Smooth muscle cell of the pulmonary artery (primary cell): ENCODE data around the gene SLC27A3. TPM values are rescaled to one million over a fixed set of nuclear protein-coding genes. Genes with fewer than 3 reads are reported as not detected.

Experiments used
- total RNA-seq: library from RNA; depleted of rRNA; stranded (reverse); fragments of >200 nt; gene quantifications from 2 replicates; pipeline ENCODE4 v1.2.3, GENCODE V29; 2014

Gene SLC27A3, protein sequence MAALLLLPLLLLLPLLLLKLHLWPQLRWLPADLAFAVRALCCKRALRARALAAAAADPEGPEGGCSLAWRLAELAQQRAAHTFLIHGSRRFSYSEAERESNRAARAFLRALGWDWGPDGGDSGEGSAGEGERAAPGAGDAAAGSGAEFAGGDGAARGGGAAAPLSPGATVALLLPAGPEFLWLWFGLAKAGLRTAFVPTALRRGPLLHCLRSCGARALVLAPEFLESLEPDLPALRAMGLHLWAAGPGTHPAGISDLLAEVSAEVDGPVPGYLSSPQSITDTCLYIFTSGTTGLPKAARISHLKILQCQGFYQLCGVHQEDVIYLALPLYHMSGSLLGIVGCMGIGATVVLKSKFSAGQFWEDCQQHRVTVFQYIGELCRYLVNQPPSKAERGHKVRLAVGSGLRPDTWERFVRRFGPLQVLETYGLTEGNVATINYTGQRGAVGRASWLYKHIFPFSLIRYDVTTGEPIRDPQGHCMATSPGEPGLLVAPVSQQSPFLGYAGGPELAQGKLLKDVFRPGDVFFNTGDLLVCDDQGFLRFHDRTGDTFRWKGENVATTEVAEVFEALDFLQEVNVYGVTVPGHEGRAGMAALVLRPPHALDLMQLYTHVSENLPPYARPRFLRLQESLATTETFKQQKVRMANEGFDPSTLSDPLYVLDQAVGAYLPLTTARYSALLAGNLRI
- 10.3 and 14.6 TPM in 2 replicates for total RNA-seq

DNA sequence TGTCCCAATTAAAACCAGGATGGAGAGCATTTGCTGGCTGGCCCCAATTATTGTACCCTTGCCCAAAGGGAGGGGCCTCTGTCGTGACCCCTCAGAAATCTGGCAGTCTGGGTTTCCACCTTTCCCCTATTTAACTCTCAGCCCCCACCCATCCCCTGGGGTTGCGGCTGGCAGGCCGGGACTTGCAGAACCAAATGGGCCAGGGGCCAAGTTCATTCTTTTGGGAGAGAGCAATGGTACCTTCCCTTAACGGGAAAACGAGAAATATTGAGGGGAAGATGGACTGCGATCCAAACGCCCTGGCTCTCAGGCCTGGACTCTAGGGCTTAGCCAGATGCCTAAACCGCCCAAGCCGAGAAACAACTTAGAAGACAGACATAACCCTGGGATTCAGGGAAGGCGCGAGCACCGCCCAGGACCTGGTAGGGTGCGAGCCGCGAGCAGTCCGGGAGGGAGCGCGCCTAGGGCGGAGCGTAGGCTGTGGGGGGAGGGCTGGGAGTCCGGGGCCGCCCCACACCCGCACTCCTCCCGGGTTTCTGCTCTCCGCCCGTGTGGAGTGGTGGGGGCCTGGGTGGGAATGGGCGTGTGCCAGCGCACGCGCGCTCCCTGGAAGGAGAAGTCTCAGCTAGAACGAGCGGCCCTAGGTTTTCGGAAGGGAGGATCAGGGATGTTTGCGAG is at the start of gene SLC27A3:
Gene SLC27A3 (plus strand): TSS at position 628 of the 678 bp plus-strand sequence. CDS start 91 bp downstream, outside the sequence.

DNA sequence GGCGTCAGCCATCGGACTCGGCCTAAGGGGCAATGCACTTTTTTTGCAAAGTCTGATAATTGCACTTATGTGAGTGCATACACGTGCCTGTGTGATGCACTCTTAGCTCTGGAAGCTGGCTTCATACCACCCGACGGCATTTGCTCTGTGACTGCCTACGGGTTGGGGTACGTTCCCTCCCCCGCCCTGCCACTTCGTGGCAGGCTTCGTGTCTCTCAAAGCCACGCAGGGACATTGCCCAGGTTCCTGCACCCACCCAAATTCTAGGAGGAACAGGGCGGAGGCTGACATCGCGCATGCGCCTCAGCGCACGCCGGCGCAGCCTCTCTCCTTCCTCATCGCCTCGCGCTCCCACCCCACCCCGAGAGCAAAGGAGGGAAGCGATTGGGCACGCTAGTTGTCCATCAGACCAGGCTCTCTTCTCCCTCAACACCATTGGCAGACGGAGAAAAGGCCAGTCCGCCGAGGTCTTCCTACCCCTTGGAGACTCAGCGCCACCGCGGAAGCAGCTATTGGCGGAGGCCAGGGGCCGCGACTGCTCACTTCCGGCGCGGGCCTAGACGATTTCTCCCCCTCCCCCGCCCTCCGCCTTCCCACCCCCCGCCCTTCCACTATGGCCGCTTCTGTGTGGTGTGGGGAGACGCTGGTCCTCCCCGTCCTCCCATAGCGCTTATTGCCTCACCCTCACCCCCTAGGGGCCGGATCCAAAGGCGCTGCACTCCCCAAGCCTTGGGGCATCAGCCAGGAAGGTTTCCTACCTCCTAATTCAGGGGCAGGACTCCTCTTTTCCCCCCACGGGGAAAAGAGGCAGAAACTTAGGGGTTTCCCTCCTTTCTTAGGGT is 47.5 kb upstream of the SLC27A3 start, which contains the start of gene INTS3:
Gene INTS3 (plus strand): TSS at position 588 of the 842 bp plus-strand sequence. CDS start 585 bp downstream, outside the sequence.

Other genes starting within 250 kb of the SLC27A3 start
- gene S100A6, start 239.4 kb upstream of the SLC27A3 start, total RNA-seq = 822 and 1,175 TPM in 2 replicates
- gene S100A5, start 234.5 kb upstream of the SLC27A3 start, total RNA-seq = 0.26 TPM in 1 of 2 replicates, not detected in the other
- 41.0 and 113 TPM in 2 replicates for gene S100A4, start 229.6 kb upstream of the SLC27A3 start, total RNA-seq
- gene S100A3, start 226.1 kb upstream of the SLC27A3 start, total RNA-seq = 1.7 and 4.4 TPM in 2 replicates
- gene S100A2, start 209.6 kb upstream of the SLC27A3 start, total RNA-seq = 0.98 and 2.4 TPM in 2 replicates
- gene S100A16, start 162.3 kb upstream of the SLC27A3 start, total RNA-seq = 92.6 and 247 TPM in 2 replicates
- gene S100A14, start 159.1 kb upstream of the SLC27A3 start, total RNA-seq = 0.13 TPM in 1 of 2 replicates, not detected in the other
- 38.4 and 57.6 TPM in 2 replicates for gene S100A13, start 147.9 kb upstream of the SLC27A3 start, total RNA-seq
- gene S100A1, start 147.0 kb upstream of the SLC27A3 start, total RNA-seq = 0.13 TPM in 1 of 2 replicates, not detected in the other
- 27.6 and 30.9 TPM in 2 replicates for gene CHTOP, start 141.3 kb upstream of the SLC27A3 start, total RNA-seq
- gene SNAPIN, start 116.7 kb upstream of the SLC27A3 start, total RNA-seq = 41.0 and 47.6 TPM in 2 replicates
- gene ILF2, start 104.4 kb upstream of the SLC27A3 start, total RNA-seq = 101 and 107 TPM in 2 replicates
- 1.0 and 1.2 TPM in 2 replicates for gene NPR1, start 96.7 kb upstream of the SLC27A3 start, total RNA-seq
- 45.5 and 46.9 TPM in 2 replicates for gene INTS3, start 47.4 kb upstream of the SLC27A3 start, total RNA-seq
- gene GATAD2B, start 147.6 kb downstream of the SLC27A3 start, total RNA-seq = 7.9 and 8.3 TPM in 2 replicates
- 18.7 and 28.8 TPM in 2 replicates for gene DENND4B, start 171.3 kb downstream of the SLC27A3 start, total RNA-seq
- gene CRTC2, start 183.2 kb downstream of the SLC27A3 start, total RNA-seq = 6.3 and 6.7 TPM in 2 replicates
- gene SLC39A1, start 188.1 kb downstream of the SLC27A3 start, total RNA-seq = 117 and 120 TPM in 2 replicates
- gene CREB3L4, start 192.5 kb downstream of the SLC27A3 start, total RNA-seq = 3.9 and 6.6 TPM in 2 replicates
- 87.9 and 105 TPM in 2 replicates for gene JTB, start 202.3 kb downstream of the SLC27A3 start, total RNA-seq
- gene RAB13, start 210.9 kb downstream of the SLC27A3 start, total RNA-seq = 102 and 150 TPM in 2 replicates
- 788 and 889 TPM in 2 replicates for gene RPS27, start 215.4 kb downstream of the SLC27A3 start, total RNA-seq